Measurements from ENCODE around the gene RNU7-1. TPM values are rescaled to one million over a fixed set of nuclear protein-coding genes. Genes with fewer than 3 reads are reported as not detected.
A peak's percentile ranks its signal among the peaks of the same experiment; 100 is the strongest.

The RNU7-1 gene
- total and polyA plus RNA-seq, 2 donors (not counting 1 experiment from before 2014, with no cell fraction given): not detected

DNA sequence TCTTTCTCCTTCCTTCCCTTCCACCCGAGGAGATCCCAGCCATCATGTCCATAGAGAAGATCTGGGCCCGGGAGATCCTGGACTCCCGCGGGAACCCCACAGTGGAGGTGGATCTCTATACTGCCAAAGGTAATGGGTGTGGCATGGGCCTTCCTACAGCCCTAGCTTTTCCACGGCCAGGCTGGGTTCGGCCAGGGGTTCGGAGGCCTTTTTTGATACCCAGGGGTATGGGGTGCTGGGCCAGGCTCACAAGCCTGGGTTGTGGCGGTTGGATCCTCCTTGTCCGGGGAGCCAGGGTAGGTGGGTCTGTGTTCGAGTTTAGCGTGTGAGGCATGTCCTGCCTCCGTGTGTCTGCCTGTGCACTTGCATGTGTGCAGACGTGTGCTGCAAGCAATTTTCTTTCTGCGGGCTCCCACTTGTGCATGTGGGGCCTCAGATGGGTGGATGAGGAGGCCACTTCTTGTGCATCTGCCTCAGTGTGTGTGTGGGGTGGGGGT is 27.8 kb upstream of the RNU7-1 start:
- no peaks in the 10 kb centered on the region for H3K27me3 Mint-ChIP-seq
- Histone ChIP-seq H3K9me3 (ENCODE audit: control extremely low read depth in 1 of 3, control insufficient read depth in 2 of 3, insufficient read depth in 1 of 3, low read length in 2 of 3) (peaks cover 0 to 3% (median 0%) of the 10 kb centered on the region in 3 donors), H3K27me3 (replicated peaks in 1 of 4; ENCODE audit: control extremely low read depth in 1 of 4, control insufficient read depth in 3 of 4, insufficient read depth in 4 of 4, low read length in 3 of 4) (peaks cover 0 to 10% (median 1%) of the 10 kb centered on the region in 4 experiments), H3K36me3 (replicated peaks in 1 of 2; ENCODE audit: control extremely low read depth in 1 of 2, control insufficient read depth in 1 of 2, extremely low read depth in 1 of 2, insufficient read depth in 2 of 2, low read length in 1 of 2) (peaks cover 0 to 4% of the 10 kb centered on the region in 2 experiments), H2AFZ (ENCODE audit: insufficient read depth, low read depth, low read length, poor library complexity, severe bottlenecking) (no peak overlapping the region), H4K20me1 (ENCODE audit: control insufficient read depth, insufficient read depth, low read length, poor library complexity, severe bottlenecking) (no peaks in the 10 kb centered on the region), H3K9ac (ENCODE audit: low read length) (no peak overlapping the region), H3K4me3 (ENCODE audit: control extremely low read depth in 1 of 5, extremely low read depth in 1 of 5, insufficient read depth in 1 of 5, low read depth in 2 of 5, low read length in 4 of 5) (no peak overlapping the region), H3K4me2 (replicated peaks; ENCODE audit: low read depth, low read length, poor library complexity, severe bottlenecking) (peak overlapping the region; percentile 92), H3K4me1 (ENCODE audit: control insufficient read depth in 2 of 2, insufficient read depth in 2 of 2, low read length in 2 of 2) (peaks cover 11 to 19% of the 10 kb centered on the region in 2 donors), H3K79me2 (ENCODE audit: control insufficient read depth, insufficient read depth, low read length) (no peaks in the 10 kb centered on the region), H3K27ac (ENCODE audit: low read length in 2 of 2) (no peak overlapping the region)
- peak overlapping the region; percentile 55 for H3K27ac Mint-ChIP-seq
- ATAC-seq (ENCODE audit: low read depth): no peak
- ChIA-PET CTCF (interaction anchor here (1.0 to 1.8 kb wide), 3 partner anchors 25 to 46 kb away, joined by 3 to 4 read pairs (median 4); partner anchors contain the start of gene SPSB2), POLR2A (no interaction called here)
- H3K9me3 Mint-ChIP-seq (ENCODE audit: insufficient read depth): no peaks in the 10 kb centered on the region
- WGBS (ENCODE audit: insufficient coverage): 96% methylated on average over 11 of the region's 14 CpGs
- intact Hi-C loops (cut with micrococcal nuclease): no loop called here
- no peak for DNase-seq
- TF ChIP-seq CTCF (IDR thresholded peaks at IDR 0.05) (no peak), EZH2 (IDR thresholded peaks at IDR 0.05; ENCODE audit: borderline replicate concordance, insufficient read depth, low read depth, low read length, poor library complexity, severe bottlenecking) (no peak)
- H3K4me1 Mint-ChIP-seq: peaks cover 25% of the 10 kb centered on the region
- H3K4me3 Mint-ChIP-seq: peak overlapping the region; percentile 67

GRCh38 chr12:6916426-6917200 is 27.0 kb upstream of the RNU7-1 start:
- CTCF ChIA-PET: interaction anchor here (0.6 to 1.8 kb wide), 5 partner anchors 9 to 47 kb away, joined by 3 to 4 read pairs (median 3); partner anchors contain the start of gene SPSB2
- TF ChIP-seq EZH2 (IDR thresholded peaks at IDR 0.05; ENCODE audit: borderline replicate concordance, insufficient read depth, low read depth, low read length, poor library complexity, severe bottlenecking): no peak
- no peak for TF ChIP-seq CTCF (IDR thresholded peaks at IDR 0.05)
- H2AFZ ChIP-seq (ENCODE audit: insufficient read depth, low read depth, low read length, poor library complexity, severe bottlenecking): no peak overlapping the region
- H3K9ac ChIP-seq (ENCODE audit: low read length): no peak overlapping the region
- no peak for DNase-seq
- no peak overlapping the region for H3K4me3 ChIP-seq (ENCODE audit: control extremely low read depth in 1 of 5, extremely low read depth in 1 of 5, insufficient read depth in 1 of 5, low read depth in 2 of 5, low read length in 4 of 5)
- no peak overlapping the region for H3K4me2 ChIP-seq (replicated peaks; ENCODE audit: low read depth, low read length, poor library complexity, severe bottlenecking)
- H4K20me1 ChIP-seq (ENCODE audit: control insufficient read depth, insufficient read depth, low read length, poor library complexity, severe bottlenecking): no peaks in the 10 kb centered on the region
- H3K4me1 Mint-ChIP-seq: peaks cover 28% of the 10 kb centered on the region
- POLR2A ChIA-PET: no interaction called here
- H3K4me1 ChIP-seq (ENCODE audit: control insufficient read depth in 2 of 2, insufficient read depth in 2 of 2, low read length in 2 of 2): peaks cover 14 to 24% of the 10 kb centered on the region in 2 donors
- no peaks in the 10 kb centered on the region for H3K9me3 Mint-ChIP-seq (ENCODE audit: insufficient read depth)
- 99% methylated on average over 8 of the region's 11 CpGs for WGBS (ENCODE audit: insufficient coverage)
- H3K79me2 ChIP-seq (ENCODE audit: control insufficient read depth, insufficient read depth, low read length): no peaks in the 10 kb centered on the region
- peaks cover 0 to 4% of the 10 kb centered on the region in 2 experiments for H3K36me3 ChIP-seq (replicated peaks in 1 of 2; ENCODE audit: control extremely low read depth in 1 of 2, control insufficient read depth in 1 of 2, extremely low read depth in 1 of 2, insufficient read depth in 2 of 2, low read length in 1 of 2)
- no peaks in the 10 kb centered on the region for H3K27me3 Mint-ChIP-seq
- intact Hi-C loops (cut with micrococcal nuclease): no loop called here
- no peak overlapping the region for H3K27ac ChIP-seq (ENCODE audit: low read length in 2 of 2)
- peaks cover 0 to 10% (median 1%) of the 10 kb centered on the region in 4 experiments for H3K27me3 ChIP-seq (replicated peaks in 1 of 4; ENCODE audit: control extremely low read depth in 1 of 4, control insufficient read depth in 3 of 4, insufficient read depth in 4 of 4, low read length in 3 of 4)
- ATAC-seq (ENCODE audit: low read depth): no peak
- peak overlapping the region; percentile 47 for H3K4me3 Mint-ChIP-seq
- H3K9me3 ChIP-seq (ENCODE audit: control extremely low read depth in 1 of 3, control insufficient read depth in 2 of 3, insufficient read depth in 1 of 3, low read length in 2 of 3): peaks cover 0 to 3% (median 0%) of the 10 kb centered on the region in 3 donors
- H3K27ac Mint-ChIP-seq: no peak overlapping the region

Measured in B cell (primary cell).